Astrocyte (in vitro differentiated cells and primary cell): ENCODE measurements around the gene NOC2L. TPM values are rescaled to one million over a fixed set of nuclear protein-coding genes. Genes with fewer than 3 reads are reported as not detected.

Experiments
- DNase-seq: peaks from one replicate; pipeline ENCODE4 v3.0.0-alpha.2; 2010; ENCODE audit warnings: low read depth
- FAIRE-seq: peaks from 2 replicates; lab custom pipeline; 2011; peaks lifted over from hg19 to GRCh38; lab: Jason Lieb, UNC
- H2AFZ ChIP-seq: 2 replicates; pipeline ENCODE4 v1.6.0; 2012; ENCODE audit warnings: low read depth, low read length, inconsistent platforms
- H3K27ac ChIP-seq: 2 replicates; pipeline ENCODE4 v1.5.1; 2011; ENCODE audit warnings: low read depth, low read length, inconsistent platforms
- H3K27me3 ChIP-seq: 2 replicates; pipeline ENCODE4 v1.6.0; 2011; ENCODE audit warnings: low read length, inconsistent platforms; ENCODE audit not compliant: insufficient read depth
- H3K36me3 ChIP-seq: 2 replicates; pipeline ENCODE4 v1.5.1; 2011; ENCODE audit warnings: low read length, inconsistent platforms; ENCODE audit not compliant: insufficient read depth
- H3K4me1 ChIP-seq: 2 replicates; pipeline ENCODE4 v1.5.1; 2011; ENCODE audit warnings: low read length, inconsistent platforms; ENCODE audit not compliant: insufficient read depth
- H3K4me2 ChIP-seq: 2 replicates; pipeline ENCODE4 v1.6.0; 2012; ENCODE audit warnings: low read length, inconsistent platforms
- H3K4me3 ChIP-seq: 2 replicates; pipeline ENCODE4 v1.5.1; 2011; ENCODE audit warnings: low read depth, mild to moderate bottlenecking, low read length, inconsistent platforms; ENCODE audit not compliant: insufficient read depth
- H3K79me2 ChIP-seq: 2 replicates; pipeline ENCODE4 v1.6.0; 2012; ENCODE audit warnings: mild to moderate bottlenecking, low read length, inconsistent platforms; ENCODE audit not compliant: insufficient read depth
- H3K9ac ChIP-seq: 2 replicates; pipeline ENCODE4 v1.6.0; 2012; ENCODE audit warnings: mild to moderate bottlenecking, low read length, inconsistent platforms
- H3K9me3 ChIP-seq: 2 replicates; pipeline ENCODE4 v1.5.1; 2012; ENCODE audit warnings: low read depth, mild to moderate bottlenecking, low read length, inconsistent platforms; ENCODE audit not compliant: insufficient read depth
- H4K20me1 ChIP-seq: 2 replicates; pipeline ENCODE4 v1.6.0; 2012; ENCODE audit warnings: low read length, inconsistent platforms; ENCODE audit not compliant: insufficient read depth
- H3K27ac Mint-ChIP-seq: one replicate; pipeline ENCODE4 v1.8.0; 2021; ENCODE audit warnings: mild to moderate bottlenecking, mixed read lengths; ENCODE audit not compliant: unreplicated experiment
- H3K27me3 Mint-ChIP-seq: one replicate; pipeline ENCODE4 v1.8.0; 2021; ENCODE audit warnings: low read depth, mixed read lengths; ENCODE audit not compliant: unreplicated experiment
- H3K36me3 Mint-ChIP-seq: one replicate; pipeline ENCODE4 v1.8.0; 2021; ENCODE audit warnings: low read depth, mixed read lengths; ENCODE audit not compliant: unreplicated experiment
- H3K4me1 Mint-ChIP-seq: one replicate; pipeline ENCODE4 v1.8.0; 2021; ENCODE audit warnings: low read depth, mixed read lengths; ENCODE audit not compliant: unreplicated experiment
- H3K4me3 Mint-ChIP-seq: one replicate; pipeline ENCODE4 v1.8.0; 2021; ENCODE audit warnings: mild to moderate bottlenecking, moderate library complexity, mixed read lengths; ENCODE audit not compliant: unreplicated experiment
- H3K9me3 Mint-ChIP-seq: one replicate; pipeline ENCODE4 v1.8.0; 2021; ENCODE audit warnings: mild to moderate bottlenecking, mixed read lengths; ENCODE audit not compliant: unreplicated experiment
- CTCF ChIP-seq: IDR thresholded peaks from 2 replicates; pipeline ENCODE4 v1.5.1; 2011; ENCODE audit warnings: low read depth, mild to moderate bottlenecking, inconsistent platforms, low read length, moderate library complexity; ENCODE audit not compliant: insufficient read depth
- EZH2 ChIP-seq: IDR thresholded peaks from 2 replicates; pipeline ENCODE4 v1.6.1; 2012; ENCODE audit warnings: mild to moderate bottlenecking, low read length, inconsistent platforms; ENCODE audit not compliant: insufficient read depth
- total RNA-seq: library from RNA; stranded (reverse); gene quantifications from 2 replicates; pipeline ENCODE4 v1.2.1, GENCODE V29; 2021

The NOC2L gene
- total RNA-seq, 1 donor from 2014 or later = 91.4 TPM

- H3K36me3 Mint-ChIP-seq = peaks cover 9% of the 10 kb centered on the region
- Histone ChIP-seq H3K27me3 (no peaks in the 10 kb centered on the region), H3K27ac (no peak overlapping the region), H3K9me3 (no peaks in the 10 kb centered on the region), H2AFZ (no peak overlapping the region), H3K4me3 (no peak overlapping the region), H3K9ac (no peak overlapping the region), H3K4me1 (peaks cover 15% of the 10 kb centered on the region), H4K20me1 (peaks cover 22% of the 10 kb centered on the region), H3K79me2 (no peaks in the 10 kb centered on the region), H3K36me3 (no peaks in the 10 kb centered on the region), H3K4me2 (no peak overlapping the region)
- H3K27me3 Mint-ChIP-seq = no peaks in the 10 kb centered on the region
- H3K4me1 Mint-ChIP-seq = peaks cover 18% of the 10 kb centered on the region
- no peak for DNase-seq
- no peaks in the 10 kb centered on the region for H3K9me3 Mint-ChIP-seq
- TF ChIP-seq EZH2 = no peak
- no peak for TF ChIP-seq CTCF
- no peak for FAIRE-seq
- H3K4me3 Mint-ChIP-seq = no peak overlapping the region
- no peak overlapping the region for H3K27ac Mint-ChIP-seq
These were observed 46.8 kb upstream of the NOC2L start for GRCh38 chr1:1005774-1006304.

GRCh38 chr1:1004780-1005697 is 46.0 kb upstream of the NOC2L start:
- H3K79me2 ChIP-seq = no peaks in the 10 kb centered on the region
- H3K27me3 ChIP-seq = no peaks in the 10 kb centered on the region
- H3K9ac ChIP-seq = peak overlapping the region; percentile 20
- no peaks in the 10 kb centered on the region for H3K9me3 ChIP-seq
- peak overlapping the region; percentile 69 for H3K4me3 Mint-ChIP-seq
- H3K27me3 Mint-ChIP-seq = no peaks in the 10 kb centered on the region
- H4K20me1 ChIP-seq = peaks cover 22% of the 10 kb centered on the region
- no peaks in the 10 kb centered on the region for H3K9me3 Mint-ChIP-seq
- TF ChIP-seq EZH2 = peak; percentile 34
- TF ChIP-seq CTCF = no peak
- H3K4me1 Mint-ChIP-seq = peaks cover 18% of the 10 kb centered on the region
- H3K36me3 ChIP-seq = no peaks in the 10 kb centered on the region
- H2AFZ ChIP-seq = peak overlapping the region; percentile 27
- H3K4me3 ChIP-seq = no peak overlapping the region
- H3K27ac ChIP-seq = no peak overlapping the region
- FAIRE-seq (no peak), DNase-seq (no peak)
- H3K4me1 ChIP-seq = peaks cover 20% of the 10 kb centered on the region
- peaks cover 9% of the 10 kb centered on the region for H3K36me3 Mint-ChIP-seq
- H3K4me2 ChIP-seq = peak overlapping the region; percentile 49
- peak overlapping the region; percentile 88 for H3K27ac Mint-ChIP-seq
